CD14-positive monocyte (primary cell): Measurements from ENCODE around the gene TMEM126B. TPM values are rescaled to one million over a fixed set of nuclear protein-coding genes. Genes with fewer than 3 reads are reported as not detected.
A peak's percentile ranks its signal among the peaks of the same experiment; 100 is the strongest.

ENCODE experiments used
- DNase-seq, 3 donors: peaks; one replicate each; pipeline ENCODE4 v3.0.0-alpha.2; 2011 to 2022
- H2AFZ ChIP-seq: 2 replicates; pipeline ENCODE4 v1.6.0; 2012; ENCODE audit warnings: mild to moderate bottlenecking, low read depth, low read length, inconsistent platforms; ENCODE audit not compliant: insufficient read depth, poor library complexity, severe bottlenecking
- H3K27ac ChIP-seq, 2 donors: 1 replicate in 1 of 2; 2 replicates in 1 of 2; pipeline ENCODE4 v1.5.1; 2012 to 2013; ENCODE audit warnings: low read length in 2 of 2, control low read depth in 1 of 2, inconsistent platforms in 1 of 2, low read depth in 1 of 2, mild to moderate bottlenecking in 1 of 2
- H3K27me3 ChIP-seq, 2 donors: one replicate each; pipeline versions ENCODE4 v1.6.0 to v1.6.1; 2011 to 2013; ENCODE audit warnings: low read length in 2 of 2; ENCODE audit not compliant: control insufficient read depth in 2 of 2, insufficient read depth in 2 of 2
- H3K36me3 ChIP-seq, 2 donors: replicated peaks in 1 of 2; 1 replicate in 1 of 2; 2 replicates in 1 of 2; pipeline versions ENCODE4 v1.5.1 to v1.6.1; 2012 to 2013; ENCODE audit warnings: low read length in 2 of 2, control low read depth in 1 of 2, inconsistent platforms in 1 of 2, mild to moderate bottlenecking in 1 of 2; ENCODE audit not compliant: insufficient read depth in 2 of 2, control insufficient read depth in 1 of 2
- H3K4me1 ChIP-seq, 2 donors: 1 replicate in 1 of 2; 2 replicates in 1 of 2; pipeline versions ENCODE4 v1.5.1 to v1.6.1; 2012 to 2013; ENCODE audit warnings: low read length in 2 of 2, control low read depth in 1 of 2, inconsistent platforms in 1 of 2, mild to moderate bottlenecking in 1 of 2, moderate library complexity in 1 of 2; ENCODE audit not compliant: insufficient read depth in 2 of 2, control insufficient read depth in 1 of 2
- H3K4me2 ChIP-seq: replicated peaks from 2 replicates; pipeline ENCODE3; 2012; ENCODE audit warnings: low read length, moderate library complexity, mild to moderate bottlenecking; ENCODE audit not compliant: poor library complexity, severe bottlenecking; ENCODE audit errors: extremely low read depth
- H3K4me3 ChIP-seq, 3 experiments: fragments of 200-600 bp in 1 of 3; sonication (generic) in 1 of 3; replicated peaks in 1 of 3; 1 replicate in 2 of 3; 2 replicates in 1 of 3; pipeline ENCODE4 v1.5.1; 2011 to 2013; ENCODE audit warnings: low read length in 3 of 3, mild to moderate bottlenecking in 3 of 3, control low read depth in 2 of 3, low read depth in 2 of 3, inconsistent platforms in 1 of 3, moderate library complexity in 1 of 3
- H3K79me2 ChIP-seq: 2 replicates; pipeline ENCODE4 v1.6.0; 2012; ENCODE audit warnings: mild to moderate bottlenecking, control low read depth, inconsistent platforms, low read length, moderate library complexity; ENCODE audit not compliant: insufficient read depth
- H3K9ac ChIP-seq: 2 replicates; pipeline ENCODE4 v1.6.0; 2017; ENCODE audit warnings: low read length, mild to moderate bottlenecking; ENCODE audit not compliant: insufficient read depth, poor library complexity, severe bottlenecking
- H3K9me3 ChIP-seq, 2 donors: replicated peaks in 1 of 2; 1 replicate in 1 of 2; 2 replicates in 1 of 2; pipeline versions ENCODE4 v1.5.1 to v1.6.1; 2012 to 2013; ENCODE audit warnings: low read length in 2 of 2, control low read depth in 1 of 2; ENCODE audit not compliant: control insufficient read depth in 1 of 2, insufficient read depth in 1 of 2
- H4K20me1 ChIP-seq: 2 replicates; pipeline ENCODE4 v1.6.0; 2012; ENCODE audit warnings: mild to moderate bottlenecking, low read length, control low read depth, moderate library complexity; ENCODE audit not compliant: insufficient read depth
- H3K27ac Mint-ChIP-seq, 7 donors: one replicate each; pipeline ENCODE4 v1.8.0; 2020; ENCODE audit warnings: mild to moderate bottlenecking in 7 of 7, mixed read lengths in 7 of 7, moderate library complexity in 6 of 7, inconsistent platforms in 2 of 7
- H3K27me3 Mint-ChIP-seq, 3 donors: one replicate each; pipeline ENCODE4 v1.8.0; 2021 to 2022; ENCODE audit warnings: low read depth in 3 of 3, mild to moderate bottlenecking in 3 of 3, mixed read lengths in 3 of 3, moderate library complexity in 3 of 3, inconsistent platforms in 1 of 3
- H3K36me3 Mint-ChIP-seq, 2 donors: one replicate each; pipeline ENCODE4 v1.8.0; 2020; ENCODE audit warnings: mixed read lengths in 2 of 2, inconsistent platforms in 1 of 2, mild to moderate bottlenecking in 1 of 2
- H3K4me1 Mint-ChIP-seq: one replicate; pipeline ENCODE4 v1.8.0; 2020; ENCODE audit warnings: mild to moderate bottlenecking, mixed read lengths
- H3K4me3 Mint-ChIP-seq, 2 donors: one replicate each; pipeline ENCODE4 v1.8.0; 2020; ENCODE audit warnings: mild to moderate bottlenecking in 2 of 2, mixed read lengths in 2 of 2, moderate library complexity in 1 of 2
- H3K9me3 Mint-ChIP-seq, 7 donors: one replicate each; pipeline ENCODE4 v1.8.0; 2020 to 2022; ENCODE audit warnings: mixed read lengths in 7 of 7, mild to moderate bottlenecking in 6 of 7, moderate library complexity in 6 of 7, inconsistent platforms in 2 of 7
- CTCF ChIP-seq: fragments of 200-600 bp; IDR thresholded peaks from one replicate; pipeline ENCODE4 v1.8.0; 2022; ENCODE audit warnings: antibody characterized with exemption, mild to moderate bottlenecking
- WGBS: methylation state at CpG from one replicate; pipeline ENCODE4 v1.1.5; 2013; ENCODE audit warnings: missing lambda C conversion rate; ENCODE audit not compliant: insufficient coverage; 5-methylcytosine and 5-hydroxymethylcytosine counted together
- intact Hi-C, 2 donors: fragments of 100-400 bp; cut with micrococcal nuclease; formaldehyde crosslinking; loops; one replicate each; pipeline versions ENCODE4 v1.15.0 to v1.15.1; 2023
- polyA plus RNA-seq, 3 donors: library from polyadenylated mRNA; depleted of rRNA in 1 of 3; unstranded in 2 of 3; stranded (reverse) in 1 of 3; fragments of 300-500 nt in 2 of 3; fragments of >200 nt in 1 of 3; fragmentation: Illumina TruSeq in 2 of 3; gene quantifications; 1 replicate in 2 of 3; 2 replicates in 1 of 3; pipeline ENCODE4 v1.2.3, GENCODE V29; 2012 to 2021

Gene TMEM126B
- polyA plus RNA-seq, 3 donors: 24.7 to 44.3 (median 41.1) TPM

GRCh38 chr11:85685820-85686459 lies 57.5 kb downstream of the TMEM126B start, which contains the start of gene CCDC89:
TSS of gene CCDC89 (minus strand) at chr11:85686195. CDS start at chr11:85686130, 65 bp downstream.
- H3K4me1 Mint-ChIP-seq: peaks cover 15% of the 10 kb centered on the region
- H3K27me3 Mint-ChIP-seq: peaks cover 0 to 2% (median 1%) of the 10 kb centered on the region in 3 donors
- no peaks in the 10 kb centered on the region for H3K9me3 Mint-ChIP-seq
- no peak for TF ChIP-seq CTCF
- 91% methylated on average over 10 of the region's 13 CpGs for WGBS
- no peak within 1 kb of the TSS for H3K9ac ChIP-seq
- intact Hi-C loops: no loop called here
- no peak within 1 kb of the TSS for H3K4me3 ChIP-seq
- H3K4me1 ChIP-seq: peaks cover 0 to 7% of the 10 kb centered on the region in 2 donors
- H3K36me3 Mint-ChIP-seq: no peaks in the 10 kb centered on the region
- no peak within 1 kb of the TSS for H2AFZ ChIP-seq
- H3K27me3 ChIP-seq: no peaks in the 10 kb centered on the region
- H3K36me3 ChIP-seq: no peaks in the 10 kb centered on the region
- H3K4me2 ChIP-seq: no peak within 1 kb of the TSS
- H3K4me3 Mint-ChIP-seq: no peak within 1 kb of the TSS
- no peaks in the 10 kb centered on the region for H3K9me3 ChIP-seq
- peak within 1 kb of the TSS in 1 of 7 donors; percentile 1 for H3K27ac Mint-ChIP-seq
- H4K20me1 ChIP-seq: no peaks in the 10 kb centered on the region
- H3K79me2 ChIP-seq: no peaks in the 10 kb centered on the region
- DNase-seq: no peak
- H3K27ac ChIP-seq: no peak within 1 kb of the TSS

Other genes with a start within 250 kb of the TMEM126B start
- under 1 TPM in 2 of 3 donors, not detected in 1; 0.24 to 0.39 TPM for gene DLG2, start 1.2 kb upstream of the TMEM126B start, polyA plus RNA-seq
- 10 to 100 TPM; 23.9 to 71.3 (median 71.1) TPM for gene TMEM126A, start 19.4 kb downstream of the TMEM126B start, polyA plus RNA-seq
- gene CREBZF, start 36.5 kb downstream of the TMEM126B start, polyA plus RNA-seq: 10 to 100 TPM in 1 of 3 donors, 1 to 10 TPM in 2; 3.1 to 35.4 (median 3.9) TPM
- gene CCDC89, start 57.6 kb downstream of the TMEM126B start, polyA plus RNA-seq: not detected
- gene SYTL2, start 182.5 kb downstream of the TMEM126B start, polyA plus RNA-seq: under 1 TPM; 0.30 to 0.48 (median 0.34) TPM
- gene CCDC83, start 226.8 kb downstream of the TMEM126B start, polyA plus RNA-seq: not detected